K562 treated with DMSO at 1 percent for 24 hours (cell line): Measurements from ENCODE around the gene PROCA1. TPM values are rescaled to one million over a fixed set of nuclear protein-coding genes. Genes with fewer than 3 reads are reported as not detected.

ENCODE experiments used
- total RNA-seq: library from RNA; unstranded; fragments of 300-600 nt; gene quantifications from 2 replicates; pipeline ENCODE4 v1.2.3, GENCODE V29; 2022; ENCODE audit warnings: low read depth; ENCODE audit not compliant: insufficient read depth

Gene PROCA1, protein sequence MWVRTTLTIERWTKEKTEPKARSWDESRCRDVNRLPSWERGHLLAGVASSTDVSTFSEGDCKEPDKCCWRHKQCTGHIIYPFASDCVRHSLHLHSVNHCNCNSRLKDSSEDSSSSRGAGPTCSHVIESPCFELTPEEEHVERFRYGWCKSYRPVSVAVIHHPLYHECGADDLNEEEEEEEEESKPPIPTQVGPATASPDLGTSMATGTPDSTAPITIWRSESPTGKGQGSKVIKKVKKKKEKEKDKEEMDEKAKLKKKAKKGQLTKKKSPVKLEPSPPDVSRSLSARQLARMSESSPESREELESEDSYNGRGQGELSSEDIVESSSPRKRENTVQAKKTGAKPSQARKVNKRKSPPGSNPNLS
- 4.4 and 6.8 TPM in 2 replicates for total RNA-seq

DNA sequence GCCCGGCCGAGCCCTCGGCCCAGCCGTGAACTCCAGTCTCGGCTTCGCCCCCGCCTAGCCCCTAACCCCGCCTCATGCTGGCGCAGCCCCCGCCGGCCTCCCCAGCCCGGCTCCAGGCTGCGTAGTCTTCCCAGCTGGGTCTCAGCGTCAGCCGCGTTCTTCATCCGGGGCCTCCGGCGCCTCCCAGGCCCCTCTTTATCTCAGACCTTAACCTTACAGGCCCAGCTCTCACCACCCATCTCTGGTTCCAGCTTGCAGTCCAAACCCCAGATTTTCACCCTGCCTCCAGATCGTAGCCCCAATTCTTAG lies at the start of gene PROCA1:
Gene PROCA1 (minus strand): TSS at position 166 of the 309 bp plus-strand sequence. CDS start 228 bp downstream, outside the sequence.

DNA sequence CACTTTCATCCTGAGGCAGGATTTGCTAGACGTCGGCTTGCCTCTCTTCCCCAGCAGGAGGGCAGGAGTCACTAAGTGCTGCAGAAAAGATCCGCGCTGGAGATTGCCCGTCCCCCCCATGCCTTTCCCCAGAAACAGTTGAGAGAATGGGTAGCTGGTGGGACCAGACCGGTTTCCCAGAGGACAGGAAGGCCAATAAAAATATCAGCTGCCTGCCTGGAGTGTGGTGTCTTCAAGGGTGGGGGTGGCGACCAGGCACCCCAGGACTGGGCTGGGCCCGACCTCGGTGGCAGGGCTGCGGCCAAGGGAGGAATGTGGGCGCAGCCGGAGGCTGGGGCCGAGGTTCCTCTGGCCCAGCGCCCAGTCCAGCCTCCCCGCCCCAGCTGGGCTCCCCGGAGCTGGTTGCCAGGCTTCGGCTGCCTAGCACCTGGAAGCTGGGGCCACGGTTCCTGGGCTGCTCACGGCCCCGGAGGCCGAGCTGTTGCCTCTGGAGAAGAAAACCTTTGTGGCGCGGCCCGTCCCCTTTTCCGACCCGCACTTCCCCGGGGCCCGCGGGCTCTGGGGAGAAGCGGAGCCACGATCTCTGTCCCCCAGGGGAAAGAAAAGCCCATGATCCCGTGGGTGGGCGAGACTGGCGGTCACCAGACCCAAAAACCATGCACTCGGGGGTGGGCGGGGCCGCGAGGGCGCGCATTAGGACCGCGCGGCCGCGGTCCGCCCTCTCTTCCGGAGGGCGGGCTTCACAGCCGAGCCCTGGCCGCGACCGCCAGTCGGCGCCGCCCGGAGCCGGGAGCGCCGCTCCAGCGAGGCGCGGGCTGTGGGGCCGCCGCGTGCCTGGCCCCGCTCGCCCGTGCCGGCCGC lies 31.8 kb upstream of the PROCA1 start, which contains the start of gene TRAF4:
Gene TRAF4 (plus strand): TSS at position 769 of the 861 bp plus-strand sequence. CDS start 102 bp downstream, outside the sequence.

DNA sequence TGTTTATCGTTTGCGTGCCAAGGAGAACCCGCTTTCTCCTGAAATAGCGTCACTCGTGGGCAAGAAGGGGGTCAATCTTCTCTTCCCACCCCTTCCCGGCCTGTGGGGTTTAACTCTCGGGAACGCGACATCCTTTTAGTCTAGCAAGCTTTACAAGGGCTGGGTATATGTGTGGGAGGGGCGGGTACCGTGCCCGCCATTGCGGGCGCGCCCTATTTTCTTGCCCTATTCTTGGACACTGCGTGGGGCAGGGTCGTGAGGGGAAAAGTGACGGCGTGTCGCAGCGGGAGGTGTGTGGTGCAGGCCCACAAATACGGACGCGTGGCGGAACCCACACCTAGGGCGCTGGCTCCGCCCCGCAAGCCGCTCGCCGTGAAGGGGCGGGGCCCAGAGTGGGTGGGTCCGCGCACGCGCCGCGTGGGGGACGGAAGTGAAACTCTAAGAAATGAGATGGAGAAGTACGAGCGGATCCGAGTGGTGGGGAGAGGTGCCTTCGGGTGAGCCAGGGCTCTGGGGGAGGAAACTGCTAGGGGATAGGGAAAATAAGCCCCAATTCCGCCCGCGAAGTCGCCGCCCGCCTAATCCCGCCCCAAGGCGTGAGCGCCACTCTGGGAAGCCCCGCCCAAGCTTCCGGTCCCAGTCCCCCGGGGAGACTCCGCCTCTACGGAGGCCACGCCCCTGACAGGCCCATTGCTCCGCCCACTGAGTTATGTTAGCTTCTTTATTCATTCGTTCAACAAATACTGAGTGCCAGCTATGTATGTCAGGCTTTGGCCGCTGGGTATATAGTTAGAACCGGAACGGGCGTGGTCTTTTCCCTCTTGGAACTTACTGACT lies 16.9 kb upstream of the PROCA1 start, which contains the start of gene NEK8:
Gene NEK8 (plus strand): TSS at position 425 of the 837 bp plus-strand sequence. CDS start 26 bp downstream, at position 451.

DNA sequence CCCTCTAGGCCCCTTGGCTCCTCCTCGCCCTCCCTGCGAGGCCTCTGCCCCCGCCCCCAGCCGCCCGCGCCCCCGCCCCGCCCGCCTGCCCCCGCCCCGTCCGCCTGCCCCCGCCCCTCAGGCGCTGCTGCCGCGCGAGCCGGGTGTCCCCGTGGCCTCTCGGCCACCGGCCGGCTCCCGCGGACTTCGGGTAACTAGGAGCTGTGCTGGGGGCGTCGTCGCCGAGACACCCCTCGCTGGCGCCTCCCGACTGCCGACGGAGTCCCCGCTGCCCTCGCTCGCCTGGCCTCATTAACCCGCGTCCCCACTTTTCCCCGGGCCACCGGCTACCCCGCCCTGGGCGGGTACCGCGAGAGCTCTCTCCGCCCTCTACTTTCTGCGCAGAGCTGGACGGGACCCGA lies 14.5 kb upstream of the PROCA1 start, which contains the start of gene TLCD1:
Gene TLCD1 (minus strand): TSS at position 8 of the 401 bp plus-strand sequence. CDS start 136 bp downstream, outside the sequence.

DNA sequence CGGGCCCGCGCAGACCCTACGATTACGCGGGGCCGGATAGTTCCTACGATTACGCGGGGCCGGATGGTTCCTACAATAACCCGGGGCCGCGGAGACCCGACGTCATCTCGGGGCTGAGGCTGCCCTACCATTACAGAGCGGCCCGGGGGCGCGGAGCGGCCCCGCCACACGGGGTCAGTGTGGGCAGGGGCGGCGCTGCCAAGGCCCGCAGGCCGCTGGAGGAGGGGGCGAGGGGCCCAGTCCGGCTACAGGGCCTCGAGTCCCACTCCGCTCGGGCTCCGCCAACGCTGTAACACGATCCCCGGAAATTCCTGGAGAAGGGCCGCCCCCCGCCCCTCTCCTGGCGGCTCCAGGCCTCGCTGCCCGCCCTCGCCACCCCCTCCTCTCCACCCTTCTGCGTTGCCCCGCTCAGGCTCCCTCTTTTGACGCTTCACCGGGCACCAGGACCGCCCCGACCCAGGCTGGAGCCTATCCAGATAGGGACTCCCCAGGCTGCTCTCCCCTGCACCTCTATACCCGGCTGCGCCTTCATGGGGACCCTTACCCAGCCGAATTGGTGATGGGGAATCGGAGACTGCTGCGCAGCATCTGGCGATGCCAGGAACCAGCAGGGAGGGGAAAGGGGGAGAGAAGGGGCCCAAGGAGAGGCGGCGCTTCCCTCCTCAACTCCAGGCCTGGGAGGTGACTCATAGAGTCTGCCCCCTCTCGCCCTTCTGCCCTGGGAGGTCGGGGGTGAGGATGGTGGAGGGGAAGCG lies 6.1 kb upstream of the PROCA1 start, which contains the start of gene RAB34:
Gene RAB34 (minus strand): TSS at position 291 of the 755 bp plus-strand sequence. CDS start 602 bp downstream, outside the sequence.

DNA sequence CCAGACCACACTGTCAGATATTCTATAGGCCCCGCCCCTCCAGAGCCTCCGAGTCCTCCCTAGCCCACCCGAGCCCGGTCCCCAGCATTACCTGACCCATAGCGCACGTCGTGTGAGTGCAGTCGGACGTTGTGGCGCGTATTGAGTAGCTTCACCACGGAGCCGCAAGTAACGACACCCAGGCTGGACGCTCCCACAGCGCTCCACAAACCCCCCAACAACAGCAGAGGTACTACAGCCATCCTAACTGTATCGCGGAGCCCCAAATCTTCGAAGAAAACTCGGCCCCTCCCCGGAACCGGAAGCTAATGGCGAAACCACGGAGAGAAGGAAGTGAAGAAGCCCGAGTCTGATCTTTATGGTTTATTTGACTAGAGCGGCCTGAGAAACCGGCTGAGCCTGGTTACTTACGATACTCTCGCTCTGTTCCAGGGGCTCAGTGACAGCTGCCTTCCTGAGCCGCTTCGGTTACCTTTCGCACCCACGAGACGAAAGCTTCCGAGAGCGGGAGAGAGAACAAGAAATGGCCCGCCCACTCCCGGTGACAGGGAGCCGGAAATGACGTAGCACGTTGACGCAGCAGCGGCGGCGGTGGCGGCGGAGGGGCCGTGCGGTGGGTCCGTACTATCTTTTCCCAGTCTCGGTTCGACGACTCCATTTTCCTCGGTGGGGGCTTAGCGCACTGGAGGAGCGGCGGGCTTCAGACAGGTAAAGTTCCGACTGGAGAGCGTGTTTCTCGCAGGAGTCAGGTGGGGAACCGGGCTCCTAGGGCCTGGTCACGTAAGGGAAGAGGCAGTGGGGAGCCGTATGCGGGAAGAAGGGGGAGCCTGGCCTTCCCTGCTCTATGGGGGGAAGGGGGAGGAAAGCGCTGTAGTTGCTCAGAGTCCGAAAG lies 49.8 kb downstream of the PROCA1 start, which contains the start of the genes SDF2 and SUPT6H:
Gene SDF2 (minus strand): TSS at position 272 of the 892 bp plus-strand sequence. CDS start 30 bp downstream, at position 242.
Gene SUPT6H (plus strand): TSS at position 571 of the 892 bp plus-strand sequence. CDS start 11,197 bp downstream, outside the sequence.

Other genes with a start within 250 kb of the PROCA1 start
- gene SLC13A2, start 238.2 kb downstream of the PROCA1 start, total RNA-seq = not detected in 2 replicates
- gene FOXN1, start 205.5 kb downstream of the PROCA1 start, total RNA-seq = not detected in 2 replicates
- 47.2 TPM in 2 replicates for gene UNC119, start 159.3 kb downstream of the PROCA1 start, total RNA-seq
- 110 and 111 TPM in 2 replicates for gene PIGS, start 140.4 kb downstream of the PROCA1 start, total RNA-seq
- gene ALDOC, start 135.0 kb downstream of the PROCA1 start, total RNA-seq = 74.9 and 81.6 TPM in 2 replicates
- gene SPAG5, start 112.9 kb downstream of the PROCA1 start, total RNA-seq = 133 and 134 TPM in 2 replicates
- gene RSKR, start 97.7 kb downstream of the PROCA1 start, total RNA-seq = 12.5 and 13.3 TPM in 2 replicates
- 74.6 and 78.3 TPM in 2 replicates for gene BLTP2, start 66.7 kb downstream of the PROCA1 start, total RNA-seq
- gene SDF2, start 50.0 kb downstream of the PROCA1 start, total RNA-seq = 69.7 and 76.5 TPM in 2 replicates
- gene SUPT6H, start 49.7 kb downstream of the PROCA1 start, total RNA-seq = 70.0 and 74.8 TPM in 2 replicates
- gene RAB34, start 6.0 kb upstream of the PROCA1 start, total RNA-seq = 0.23 TPM in 1 of 2 replicates, not detected in the other
- gene RPL23A, start 8.1 kb upstream of the PROCA1 start, total RNA-seq = 2,462 and 2,542 TPM in 2 replicates
- gene TLCD1, start 14.3 kb upstream of the PROCA1 start, total RNA-seq = 7.1 and 8.9 TPM in 2 replicates
- 5.1 and 5.4 TPM in 2 replicates for gene NEK8, start 16.9 kb upstream of the PROCA1 start, total RNA-seq
- 127 and 142 TPM in 2 replicates for gene TRAF4, start 32.1 kb upstream of the PROCA1 start, total RNA-seq
- gene FAM222B, start 130.9 kb upstream of the PROCA1 start, total RNA-seq = 32.5 and 34.7 TPM in 2 replicates
- gene ERAL1, start 143.1 kb upstream of the PROCA1 start, total RNA-seq = 115 and 126 TPM in 2 replicates
- gene FLOT2, start 185.8 kb upstream of the PROCA1 start, total RNA-seq = 224 and 238 TPM in 2 replicates
- 46.9 and 47.0 TPM in 2 replicates for gene DHRS13, start 191.2 kb upstream of the PROCA1 start, total RNA-seq
- 27.8 and 30.4 TPM in 2 replicates for gene PHF12, start 239.6 kb upstream of the PROCA1 start, total RNA-seq